ENCODE data around the gene ARSG. TPM values are rescaled to one million over a fixed set of nuclear protein-coding genes. Genes with fewer than 3 reads are reported as not detected.

ARSG gene
- total and polyA plus RNA-seq, 10 of the 15 experiments (the other 5 are each of a cell fraction or from before 2014, with no cell fraction given): 2.9 to 13.5 (median 7.6) TPM

GRCh38 chr17:68427575-68427974 is 136.3 kb downstream of the ARSG start (continued):
- TF ChIP-seq E4F1 (IDR thresholded peaks at IDR 0.05; ENCODE audit: borderline replicate concordance, partially characterized antibody) (no peak), TCF3 (IDR thresholded peaks at IDR 0.05; ENCODE audit: borderline replicate concordance, insufficient read depth, low read depth, low read length) (no peak), TAF1 (IDR thresholded peaks at IDR 0.05; ENCODE audit: borderline replicate concordance, low read depth, low read length) (no peak), LARP7 (IDR thresholded peaks at IDR 0.05) (no peak), IKZF2 (IDR thresholded peaks at IDR 0.05) (no peak)
- TF ChIP-seq, protein P1, sequence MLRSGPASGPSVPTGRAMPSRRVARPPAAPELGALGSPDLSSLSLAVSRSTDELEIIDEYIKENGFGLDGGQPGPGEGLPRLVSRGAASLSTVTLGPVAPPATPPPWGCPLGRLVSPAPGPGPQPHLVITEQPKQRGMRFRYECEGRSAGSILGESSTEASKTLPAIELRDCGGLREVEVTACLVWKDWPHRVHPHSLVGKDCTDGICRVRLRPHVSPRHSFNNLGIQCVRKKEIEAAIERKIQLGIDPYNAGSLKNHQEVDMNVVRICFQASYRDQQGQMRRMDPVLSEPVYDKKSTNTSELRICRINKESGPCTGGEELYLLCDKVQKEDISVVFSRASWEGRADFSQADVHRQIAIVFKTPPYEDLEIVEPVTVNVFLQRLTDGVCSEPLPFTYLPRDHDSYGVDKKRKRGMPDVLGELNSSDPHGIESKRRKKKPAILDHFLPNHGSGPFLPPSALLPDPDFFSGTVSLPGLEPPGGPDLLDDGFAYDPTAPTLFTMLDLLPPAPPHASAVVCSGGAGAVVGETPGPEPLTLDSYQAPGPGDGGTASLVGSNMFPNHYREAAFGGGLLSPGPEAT (IDR thresholded peaks at IDR 0.05; ENCODE audit: low read depth): no peak
- TF ChIP-seq, protein P2, sequence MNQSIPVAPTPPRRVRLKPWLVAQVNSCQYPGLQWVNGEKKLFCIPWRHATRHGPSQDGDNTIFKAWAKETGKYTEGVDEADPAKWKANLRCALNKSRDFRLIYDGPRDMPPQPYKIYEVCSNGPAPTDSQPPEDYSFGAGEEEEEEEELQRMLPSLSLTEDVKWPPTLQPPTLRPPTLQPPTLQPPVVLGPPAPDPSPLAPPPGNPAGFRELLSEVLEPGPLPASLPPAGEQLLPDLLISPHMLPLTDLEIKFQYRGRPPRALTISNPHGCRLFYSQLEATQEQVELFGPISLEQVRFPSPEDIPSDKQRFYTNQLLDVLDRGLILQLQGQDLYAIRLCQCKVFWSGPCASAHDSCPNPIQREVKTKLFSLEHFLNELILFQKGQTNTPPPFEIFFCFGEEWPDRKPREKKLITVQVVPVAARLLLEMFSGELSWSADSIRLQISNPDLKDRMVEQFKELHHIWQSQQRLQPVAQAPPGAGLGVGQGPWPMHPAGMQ (IDR thresholded peaks at IDR 0.05; ENCODE audit: borderline replicate concordance): no peak
